IMR-90 (cell line): ENCODE results near the gene PIAS3. TPM values are rescaled to one million over a fixed set of nuclear protein-coding genes. Genes with fewer than 3 reads are reported as not detected.
A peak's percentile ranks its signal among the peaks of the same experiment; 100 is the strongest.

Experiments used
- ATAC-seq: fragments of 200-7000 bp; cut with Tn5 transposase; 2 replicates; pipeline ENCODE4 v1.9.1; 2020; ENCODE audit warnings: low read depth, mild to moderate bottlenecking, moderate library complexity
- BruUV-seq: library from RNA; stranded (reverse); fragments of 400-500 nt; replicated peaks from 2 replicates; lab custom pipeline; 2021; lab: Mats Ljungman, UMichigan
- CTCF ChIA-PET: fragments of 300-600 bp; formaldehyde crosslinking; extraction: SDS; loops from one replicate; lab custom pipeline; 2021; ENCODE audit warnings: antibody characterized with exemption; lab: Yijun Ruan, JAX
- POLR2A ChIA-PET: fragments of 300-600 bp; sonication (Branson Sonifier 250); formaldehyde crosslinking; loops from one replicate; lab custom pipeline; 2022; ENCODE audit warnings: antibody characterized with exemption; ENCODE audit not compliant: unreplicated experiment; lab: Charles Lee
- DNase-seq: peaks from one replicate; pipeline ENCODE4 v3.0.0; 2013
- H2AFZ ChIP-seq: replicated peaks from 2 replicates; pipeline ENCODE3; 2013; ENCODE audit warnings: low read length, mild to moderate bottlenecking; ENCODE audit not compliant: poor library complexity
- H2AK5ac ChIP-seq: 2 replicates; pipeline ENCODE4 v1.6.1; 2013; ENCODE audit warnings: low read depth, low read length, inconsistent platforms
- H2AK9ac ChIP-seq: replicated peaks from 2 replicates; pipeline ENCODE3; 2013; ENCODE audit warnings: mild to moderate bottlenecking, low read depth, low read length, moderate library complexity; ENCODE audit not compliant: poor library complexity
- H2BK120ac ChIP-seq: 2 replicates; pipeline ENCODE4 v1.6.1; 2013; ENCODE audit warnings: low read depth, low read length, inconsistent platforms
- H2BK15ac ChIP-seq: 3 replicates; pipeline ENCODE4 v1.6.1; 2013; ENCODE audit warnings: low read depth, low read length, inconsistent platforms
- H2BK20ac ChIP-seq: 2 replicates; pipeline ENCODE4 v1.6.1; 2013; ENCODE audit warnings: low read depth, mild to moderate bottlenecking, inconsistent platforms, low read length, moderate library complexity
- H2BK5ac ChIP-seq: 2 replicates; pipeline ENCODE4 v1.6.1; 2013; ENCODE audit warnings: mild to moderate bottlenecking, low read depth, low read length, inconsistent platforms; ENCODE audit not compliant: poor library complexity, severe bottlenecking
- H3K14ac ChIP-seq: replicated peaks from 2 replicates; pipeline ENCODE4 v1.6.1; 2013; ENCODE audit warnings: low read depth, low read length, inconsistent platforms
- H3K18ac ChIP-seq: 2 replicates; pipeline ENCODE4 v1.6.1; 2013; ENCODE audit warnings: low read depth, low read length, control low read depth
- H3K23ac ChIP-seq: 2 replicates; pipeline ENCODE4 v1.6.1; 2013; ENCODE audit warnings: low read depth, low read length, inconsistent platforms
- H3K27ac ChIP-seq: 2 replicates; pipeline ENCODE4 v1.5.1; 2013; ENCODE audit warnings: mild to moderate bottlenecking, control low read depth, low read length; ENCODE audit not compliant: insufficient read depth
- H3K27me3 ChIP-seq: 2 replicates; pipeline ENCODE4 v1.6.1; 2013; ENCODE audit warnings: low read length; ENCODE audit not compliant: control insufficient read depth, insufficient read depth
- H3K36me3 ChIP-seq: 2 replicates; pipeline ENCODE4 v1.6.1; 2013; ENCODE audit warnings: low read length, mixed read lengths; ENCODE audit not compliant: control insufficient read depth, insufficient read depth
- H3K4ac ChIP-seq: 2 replicates; pipeline ENCODE4 v1.6.1; 2013; ENCODE audit warnings: low read depth, low read length, inconsistent platforms
- H3K4me1 ChIP-seq: 2 replicates; pipeline ENCODE4 v1.6.1; 2013; ENCODE audit warnings: low read length, mixed read lengths; ENCODE audit not compliant: control insufficient read depth, insufficient read depth
- H3K4me2 ChIP-seq: 2 replicates; pipeline ENCODE4 v1.6.1; 2013; ENCODE audit warnings: low read depth, mild to moderate bottlenecking, control low read depth, low read length, moderate library complexity
- H3K4me3 ChIP-seq: 2 replicates; pipeline ENCODE4 v1.5.1; 2013; ENCODE audit warnings: low read depth, mild to moderate bottlenecking, control low read depth, low read length, moderate library complexity; ENCODE audit not compliant: insufficient read depth
- H3K56ac ChIP-seq: 2 replicates; pipeline ENCODE4 v1.6.1; 2013; ENCODE audit warnings: low read length, inconsistent platforms; ENCODE audit not compliant: insufficient read depth; ENCODE audit errors: extremely low read depth
- H3K79me1 ChIP-seq, 2 experiments: 2 replicates each; pipeline ENCODE4 v1.6.1; 2013; ENCODE audit warnings: low read length in 2 of 2, inconsistent platforms in 1 of 2, low read depth in 1 of 2
- H3K9ac ChIP-seq: 2 replicates; pipeline ENCODE4 v1.6.1; 2013; ENCODE audit warnings: low read depth, low read length, control low read depth
- H3K9me1 ChIP-seq: 2 replicates; pipeline ENCODE4 v1.6.1; 2013; ENCODE audit warnings: low read length, inconsistent platforms; ENCODE audit not compliant: insufficient read depth
- H3K9me3 ChIP-seq: 2 replicates; pipeline ENCODE4 v1.6.1; 2013; ENCODE audit warnings: low read length; ENCODE audit not compliant: control insufficient read depth, insufficient read depth
- H4K20me1 ChIP-seq: 2 replicates; pipeline ENCODE4 v1.6.1; 2013; ENCODE audit warnings: low read length, inconsistent platforms; ENCODE audit not compliant: insufficient read depth
- H4K5ac ChIP-seq: 2 replicates; pipeline ENCODE4 v1.6.1; 2013; ENCODE audit warnings: mild to moderate bottlenecking, low read depth, low read length, control low read depth
- H4K8ac ChIP-seq, 2 experiments: 2 replicates each; pipeline ENCODE4 v1.6.1; 2013; ENCODE audit warnings: low read depth in 2 of 2, low read length in 2 of 2, control low read depth in 1 of 2, inconsistent platforms in 1 of 2
- H4K91ac ChIP-seq: 2 replicates; pipeline ENCODE4 v1.6.1; 2013; ENCODE audit warnings: low read depth, low read length, inconsistent platforms; ENCODE audit not compliant: insufficient read depth
- CHD1 ChIP-seq: IDR thresholded peaks from 2 replicates; pipeline ENCODE4 v1.6.1; 2012; ENCODE audit warnings: low read depth, low read length, improper control_type of control experiment
- CTCF ChIP-seq: conservative IDR thresholded peaks from 2 replicates; pipeline ENCODE4 v1.5.1; 2012; ENCODE audit warnings: mild to moderate bottlenecking, low read depth, low read length, improper control_type of control experiment
- MAFK ChIP-seq: IDR thresholded peaks from 2 replicates; pipeline ENCODE4 v1.6.1; 2012; ENCODE audit warnings: low read depth, low read length, improper control_type of control experiment
- MAZ ChIP-seq: IDR thresholded peaks from 2 replicates; pipeline ENCODE4 v1.6.1; 2012; ENCODE audit warnings: low read depth, mild to moderate bottlenecking, low read length, improper control_type of control experiment, moderate library complexity, borderline replicate concordance
- POLR2A ChIP-seq: IDR thresholded peaks from 2 replicates; pipeline ENCODE4 v1.6.1; 2012; ENCODE audit warnings: mild to moderate bottlenecking, low read depth, low read length
- SMC3 ChIP-seq: fragments of 150-350 bp; IDR thresholded peaks from 2 replicates; pipeline ENCODE4 v1.6.1; 2016; ENCODE audit warnings: low read depth, mild to moderate bottlenecking, antibody characterized with exemption, low read length, moderate library complexity
- WGBS, 2 experiments: methylation state at CpG; one replicate each; pipeline versions ENCODE4 v1.1.5 to v1.1.7; 2013; ENCODE audit warnings: missing lambda C conversion rate in 2 of 2; ENCODE audit not compliant: insufficient read length in 1 of 2; ENCODE audit errors: extremely low coverage in 2 of 2; 5-methylcytosine and 5-hydroxymethylcytosine counted together
- dilution Hi-C: fragments of 300-500 bp; cut with HindIII; formaldehyde crosslinking; loops from one replicate; pipeline ENCODE4 v1.14.3; 2018; ENCODE audit warnings: low sequenced_read_pairs; ENCODE audit not compliant: unreplicated experiment
- in situ Hi-C: fragments of 300-500 bp; cut with MboI; formaldehyde crosslinking; loops from 3 replicates; pipeline ENCODE4 v1.14.3; 2019; ENCODE audit warnings: low sequenced_read_pairs, inconsistent platforms, mixed read lengths
- intact Hi-C: fragments of 100-400 bp; cut with micrococcal nuclease; formaldehyde crosslinking; loops from 2 replicates; pipeline ENCODE4 v1.10.0; 2022
- polyA plus RNA-seq, 3 experiments: library from polyadenylated mRNA; depleted of rRNA; stranded (reverse); fragments of >200 nt; gene quantifications; 2 replicates each; pipeline ENCODE4 v1.2.3, GENCODE V29; 2012; ENCODE audit warnings: low replicate concordance in 1 of 3
- total RNA-seq: library from RNA; depleted of rRNA; stranded (reverse); fragments of >200 nt; gene quantifications from 2 replicates; pipeline ENCODE4 v1.2.3, GENCODE V29; 2012

Gene PIAS3
- total and polyA plus RNA-seq, 2 of the 4 experiments (the other 2 are of a cell fraction), result 11.1 to 53.7 TPM

GRCh38 chr1:145824499-145824842 is 34.4 kb downstream of the PIAS3 start:
- H4K20me1 ChIP-seq, result no peaks in the 10 kb centered on the region
- 0 out of 2 replicates have a peak, but pooled peaks cover 2% of the 10 kb centered on the region for H3K4me1 ChIP-seq
- intact Hi-C loops (loop anchor here (10.0 kb wide), 1 partner anchor 100 kb away; no protein-coding TSS in a partner anchor), dilution Hi-C loops (no loop called here), in situ Hi-C loops (no loop called here)
- H3K9me3 ChIP-seq, result no peaks in the 10 kb centered on the region
- ATAC-seq, result no peak
- ChIA-PET CTCF (interaction anchor here (0.6 to 0.9 kb wide), 2 partner anchors 67 to 104 kb away, joined by 3 read pairs; no protein-coding TSS in a partner anchor), POLR2A (interaction anchor here (0.6 kb wide), 1 partner anchor 40 kb away, joined by 6 read pairs; no protein-coding TSS in a partner anchor)
- peaks cover 6% of the 10 kb centered on the region for H3K9me1 ChIP-seq
- BruUV-seq, result TSS peak; percentile 59
- DNase-seq, result no peak
- H3K36me3 ChIP-seq, result peaks cover 18% of the 10 kb centered on the region
- H2AK9ac ChIP-seq, result peak overlapping the region; percentile 96
- peak overlapping the region; percentile 73 for H2AK5ac ChIP-seq
- H2BK20ac ChIP-seq, result peak overlapping the region; percentile 72; the same call in 1 of the 2 replicates
- peak overlapping the region; percentile 98 for H2AFZ ChIP-seq
- H3K23ac ChIP-seq, result peak overlapping the region; percentile 98
- TF ChIP-seq CTCF (no peak), POLR2A (no peak), MAZ (no peak), SMC3 (no peak), CHD1 (no peak), MAFK (no peak)
- peak overlapping the region; percentile 58; the same call in 1 of the 3 replicates for H2BK15ac ChIP-seq
- peak overlapping the region; percentile 90 for H3K4ac ChIP-seq
- peak overlapping the region; percentile 94 for H3K56ac ChIP-seq
- peak overlapping the region; percentile 53 for H3K4me3 ChIP-seq
- peak overlapping the region; percentile 96 for H3K14ac ChIP-seq
- peak overlapping the region; percentile 76 to 94 for H4K8ac ChIP-seq
- WGBS, 2 experiments, result no CpG with 5 or more reads among the region's 7 CpGs
- H3K79me1 ChIP-seq, result peaks cover 27 to 49% of the 10 kb centered on the region in 2 experiments
- H3K9ac ChIP-seq, result peak overlapping the region; percentile 91
- H2BK120ac ChIP-seq, result peak overlapping the region; percentile 88
- peak overlapping the region; percentile 91 for H3K27ac ChIP-seq
- peak overlapping the region; percentile 3 for H3K18ac ChIP-seq
- peak overlapping the region; percentile 96 for H4K91ac ChIP-seq
- H4K5ac ChIP-seq, result peak overlapping the region; percentile 78
- H2BK5ac ChIP-seq, result peak overlapping the region; percentile 90
- peak overlapping the region; percentile 75 for H3K4me2 ChIP-seq
- H3K27me3 ChIP-seq, result no peaks in the 10 kb centered on the region
